HG02610 (cell line): ENCODE results near the gene SLC25A51.
"Not testable (repeated sequence)": the region's sequence is repeated elsewhere in the genome, so short reads cannot be mapped to it uniquely, and the experiment has no call there.

Experiments used
- ATAC-seq: cut with Tn5 transposase; IDR thresholded peaks from one replicate; pipeline ENCODE4 v1.9.1; 2021; ENCODE audit warnings: mild to moderate bottlenecking, moderate library complexity; ENCODE audit not compliant: unreplicated experiment

SLC25A51 gene

GRCh38 chr9:37908283-37908682 lies 4.4 kb upstream of the SLC25A51 start:
- ATAC-seq: no peak

GRCh38 chr9:37906312-37907239 lies 2.6 kb upstream of the SLC25A51 start:
- no peak for ATAC-seq

- ATAC-seq: no peak
Measured at GRCh38 chr9:37905776-37906175, 1.8 kb upstream of the SLC25A51 start.

- no peak for ATAC-seq
Measured at GRCh38 chr9:37905131-37905505, 1.2 kb upstream of the SLC25A51 start.

- no peak for ATAC-seq
Measured at GRCh38 chr9:37904445-37905130, 661 bp upstream of the SLC25A51 start.

GRCh38 chr9:37902796-37903646 lies 906 bp downstream of the SLC25A51 start:
- peak; percentile 0 for ATAC-seq

GRCh38 chr9:37902131-37902530 lies 1.8 kb downstream of the SLC25A51 start:
- no peak for ATAC-seq

GRCh38 chr9:37899041-37899440 lies 4.9 kb downstream of the SLC25A51 start:
- ATAC-seq: no peak

GRCh38 chr9:37897665-37898064 lies 6.3 kb downstream of the SLC25A51 start:
- no peak for ATAC-seq

- ATAC-seq: no peak
Measured at GRCh38 chr9:37892063-37892462, 11.9 kb downstream of the SLC25A51 start.

- ATAC-seq: not testable (repeated sequence)
Measured at GRCh38 chr9:37891042-37891441, 12.9 kb downstream of the SLC25A51 start.

GRCh38 chr9:37889536-37889935 lies 14.4 kb downstream of the SLC25A51 start:
- ATAC-seq: no peak

GRCh38 chr9:37887977-37888583 lies 15.8 kb downstream of the SLC25A51 start:
- ATAC-seq: not testable (repeated sequence)

GRCh38 chr9:37880916-37881479 lies 22.9 kb downstream of the SLC25A51 start:
- ATAC-seq: peak; percentile 59

- no peak for ATAC-seq
Measured at GRCh38 chr9:37876376-37876775, 27.6 kb downstream of the SLC25A51 start.

GRCh38 chr9:37873955-37874354 lies 30.0 kb downstream of the SLC25A51 start:
- ATAC-seq: no peak

GRCh38 chr9:37870799-37871176 lies 33.1 kb downstream of the SLC25A51 start:
- no peak for ATAC-seq

GRCh38 chr9:37870081-37870798 lies 33.7 kb downstream of the SLC25A51 start:
- no peak for ATAC-seq

GRCh38 chr9:37862530-37862929 lies 41.4 kb downstream of the SLC25A51 start:
- ATAC-seq: no peak

GRCh38 chr9:37859043-37859442 lies 44.9 kb downstream of the SLC25A51 start:
- ATAC-seq: no peak
